ENCODE measurements around the gene ATXN1.

The ATXN1 gene

GRCh38 chr6:16488813-16489212 lies 272.4 kb downstream of the ATXN1 start:
- no peaks in the 10 kb centered on the region for H3K9me3 Mint-ChIP-seq
- peak overlapping the region; percentile 70 for H3K27ac Mint-ChIP-seq
- ATAC-seq = no peak
- H3K36me3 Mint-ChIP-seq = peaks cover 78% of the 10 kb centered on the region
- H3K4me1 Mint-ChIP-seq = peaks cover 62% of the 10 kb centered on the region
- H3K4me3 Mint-ChIP-seq = no peak overlapping the region
- H3K27me3 Mint-ChIP-seq = no peaks in the 10 kb centered on the region

GRCh38 chr6:16487996-16488674 lies 273.1 kb downstream of the ATXN1 start:
- H3K27ac Mint-ChIP-seq = peak overlapping the region; percentile 70
- no peaks in the 10 kb centered on the region for H3K9me3 Mint-ChIP-seq
- no peak for ATAC-seq
- H3K36me3 Mint-ChIP-seq = peaks cover 84% of the 10 kb centered on the region
- no peak overlapping the region for H3K4me3 Mint-ChIP-seq
- H3K4me1 Mint-ChIP-seq = peaks cover 55% of the 10 kb centered on the region
- no peaks in the 10 kb centered on the region for H3K27me3 Mint-ChIP-seq

- peaks cover 59% of the 10 kb centered on the region for H3K4me1 Mint-ChIP-seq
- no peak for ATAC-seq
- no peaks in the 10 kb centered on the region for H3K27me3 Mint-ChIP-seq
- H3K27ac Mint-ChIP-seq = no peak overlapping the region
- H3K4me3 Mint-ChIP-seq = no peak overlapping the region
- peaks cover 78% of the 10 kb centered on the region for H3K36me3 Mint-ChIP-seq
- H3K9me3 Mint-ChIP-seq = no peaks in the 10 kb centered on the region
Measured at GRCh38 chr6:16486661-16487060, 274.6 kb downstream of the ATXN1 start.

GRCh38 chr6:16483315-16483875 lies 277.9 kb downstream of the ATXN1 start:
- peak; percentile 77 for ATAC-seq
- H3K36me3 Mint-ChIP-seq = peaks cover 71% of the 10 kb centered on the region

GRCh38 chr6:16482702-16483314 lies 278.5 kb downstream of the ATXN1 start:
- H3K4me3 Mint-ChIP-seq = no peak overlapping the region
- H3K36me3 Mint-ChIP-seq = peaks cover 69% of the 10 kb centered on the region

More at GRCh38 chr6:16483315-16483875, 277.9 kb downstream of the ATXN1 start:
- no peak overlapping the region for H3K4me3 Mint-ChIP-seq
- peak overlapping the region; percentile 70 for H3K27ac Mint-ChIP-seq
- no peaks in the 10 kb centered on the region for H3K27me3 Mint-ChIP-seq
- peaks cover 51% of the 10 kb centered on the region for H3K4me1 Mint-ChIP-seq
- no peaks in the 10 kb centered on the region for H3K9me3 Mint-ChIP-seq

GRCh38 chr6:16481697-16482399 lies 279.4 kb downstream of the ATXN1 start:
- peak; percentile 66 for ATAC-seq
- Mint-ChIP-seq H3K4me3 (no peak overlapping the region), H3K27me3 (no peaks in the 10 kb centered on the region)

More at GRCh38 chr6:16482702-16483314, 278.5 kb downstream of the ATXN1 start:
- ATAC-seq = no peak
- Mint-ChIP-seq H3K9me3 (no peaks in the 10 kb centered on the region), H3K27ac (peak overlapping the region; percentile 70), H3K27me3 (no peaks in the 10 kb centered on the region), H3K4me1 (peaks cover 48% of the 10 kb centered on the region)

GRCh38 chr6:16480763-16481560 lies 280.3 kb downstream of the ATXN1 start:
- H3K27me3 Mint-ChIP-seq = no peaks in the 10 kb centered on the region
- H3K36me3 Mint-ChIP-seq = peaks cover 65% of the 10 kb centered on the region
- no peak for ATAC-seq
- peak overlapping the region; percentile 70 for H3K27ac Mint-ChIP-seq
- H3K9me3 Mint-ChIP-seq = no peaks in the 10 kb centered on the region
- H3K4me1 Mint-ChIP-seq = peaks cover 48% of the 10 kb centered on the region
- H3K4me3 Mint-ChIP-seq = no peak overlapping the region

More at GRCh38 chr6:16481697-16482399, 279.4 kb downstream of the ATXN1 start:
- peak overlapping the region; percentile 70 for H3K27ac Mint-ChIP-seq
- no peaks in the 10 kb centered on the region for H3K9me3 Mint-ChIP-seq
- H3K36me3 Mint-ChIP-seq = peaks cover 70% of the 10 kb centered on the region
- peaks cover 48% of the 10 kb centered on the region for H3K4me1 Mint-ChIP-seq

GRCh38 chr6:16477367-16478149 lies 283.7 kb downstream of the ATXN1 start:
- Mint-ChIP-seq H3K27me3 (no peaks in the 10 kb centered on the region), H3K4me1 (peaks cover 64% of the 10 kb centered on the region), H3K36me3 (peaks cover 39% of the 10 kb centered on the region), H3K27ac (peak overlapping the region; percentile 84), H3K9me3 (no peaks in the 10 kb centered on the region), H3K4me3 (no peak overlapping the region)
- ATAC-seq = no peak

GRCh38 chr6:16476861-16477260 lies 284.4 kb downstream of the ATXN1 start:
- Mint-ChIP-seq H3K4me3 (peak overlapping the region; percentile 29), H3K4me1 (peaks cover 64% of the 10 kb centered on the region), H3K36me3 (peaks cover 40% of the 10 kb centered on the region)

GRCh38 chr6:16475494-16475781 lies 285.8 kb downstream of the ATXN1 start:
- Mint-ChIP-seq H3K27ac (peak overlapping the region; percentile 84), H3K4me1 (peaks cover 64% of the 10 kb centered on the region), H3K4me3 (no peak overlapping the region), H3K9me3 (no peaks in the 10 kb centered on the region), H3K36me3 (peaks cover 41% of the 10 kb centered on the region), H3K27me3 (no peaks in the 10 kb centered on the region)
- no peak for ATAC-seq

More at GRCh38 chr6:16476861-16477260, 284.4 kb downstream of the ATXN1 start:
- peak; percentile 46 for ATAC-seq
- Mint-ChIP-seq H3K27ac (peak overlapping the region; percentile 84), H3K27me3 (no peaks in the 10 kb centered on the region), H3K9me3 (no peaks in the 10 kb centered on the region)

- ATAC-seq = peak; percentile 49
- no peaks in the 10 kb centered on the region for H3K9me3 Mint-ChIP-seq
Measured at GRCh38 chr6:16474772-16475493, 286.3 kb downstream of the ATXN1 start.

GRCh38 chr6:16473908-16474771 lies 287.1 kb downstream of the ATXN1 start:
- H3K4me3 Mint-ChIP-seq = peak overlapping the region; percentile 30

More at GRCh38 chr6:16474772-16475493, 286.3 kb downstream of the ATXN1 start:
- Mint-ChIP-seq H3K4me1 (peaks cover 65% of the 10 kb centered on the region), H3K27me3 (no peaks in the 10 kb centered on the region), H3K36me3 (peaks cover 36% of the 10 kb centered on the region), H3K27ac (peak overlapping the region; percentile 84), H3K4me3 (peak overlapping the region; percentile 30)

More at GRCh38 chr6:16473908-16474771, 287.1 kb downstream of the ATXN1 start:
- Mint-ChIP-seq H3K27ac (peak overlapping the region; percentile 84), H3K36me3 (peaks cover 43% of the 10 kb centered on the region), H3K9me3 (no peaks in the 10 kb centered on the region), H3K4me1 (peaks cover 71% of the 10 kb centered on the region), H3K27me3 (no peaks in the 10 kb centered on the region)
- ATAC-seq = peak; percentile 31
